ENCODE results near the gene CARD19. TPM values are rescaled to one million over a fixed set of nuclear protein-coding genes. Genes with fewer than 3 reads are reported as not detected.

CARD19 gene
- total and polyA plus RNA-seq, 9 of the 15 experiments (the other 6 are each of a cell fraction or from before 2014, with no cell fraction given): 0.90 to 34.9 (median 14.6) TPM

- TF ChIP-seq NR2C2 (CRISPR knock-in tag; IDR thresholded peaks at IDR 0.05) (no peak), NR2C2 (tag; IDR thresholded peaks at IDR 0.05) (no peak), IFI16 (CRISPR knock-in tag; IDR thresholded peaks at IDR 0.05) (no peak), NFYB (IDR thresholded peaks at IDR 0.05; ENCODE audit: extremely low read depth, insufficient read length) (no peak), JUNB (CRISPR knock-in tag; conservative IDR thresholded peaks at IDR 0.05) (no peak), ZNF740 (CRISPR knock-in tag; IDR thresholded peaks at IDR 0.05) (peak; percentile 81), ZNF740 (tag; IDR thresholded peaks at IDR 0.05) (peak in 1 of 2 experiments; percentile 75; a peak in 2 of 4 replicates), ZNF134 (CRISPR knock-in tag; conservative IDR thresholded peaks at IDR 0.05) (no peak), TRIM25 (IDR thresholded peaks at IDR 0.05; ENCODE audit: borderline replicate concordance) (no peak), HBP1 (CRISPR knock-in tag; IDR thresholded peaks at IDR 0.05) (no peak), EHMT2 (IDR thresholded peaks at IDR 0.05) (no peak), DEAF1 (CRISPR knock-in tag; IDR thresholded peaks at IDR 0.05) (peak; percentile 92), ZC3H11A (IDR thresholded peaks at IDR 0.05; ENCODE audit: low read depth, low read length) (no peak), RHOXF2B (CRISPR knock-in tag; conservative IDR thresholded peaks at IDR 0.05) (no peak), CBX5 (IDR thresholded peaks at IDR 0.05; ENCODE audit: borderline replicate concordance, low read depth) (peak; percentile 46; the same call in 1 of the 2 replicates), TAF7 (tag; IDR thresholded peaks at IDR 0.05) (no peak), RCOR1 (IDR thresholded peaks at IDR 0.05; ENCODE audit: borderline replicate concordance in 1 of 2, low read depth in 2 of 2, low read length in 2 of 2) (0 out of 4 replicates have a peak, but pooled peaks of 1 of the 2 experiments have one; percentile 33), NR4A1 (CRISPR knock-in tag; IDR thresholded peaks at IDR 0.05) (no peak), NR4A1 (tag; IDR thresholded peaks at IDR 0.05) (no peak), CTCF (IDR thresholded peaks at IDR 0.05 in 2 of 3, conservative IDR thresholded peaks at IDR 0.05 in 1 of 3; ENCODE audit: insufficient read depth in 2 of 3, low read depth in 1 of 3, low read length in 3 of 3) (peak; percentile 95 to 98 (median 97))
Observed at GRCh38 chr9:93159601-93160471, 63.8 kb downstream of the CARD19 start (continued).

Data from K562 (cell line).